Progenitor cell of endocrine pancreas (in vitro differentiated cells): ENCODE data around the gene TWIST2. TPM values are rescaled to one million over a fixed set of nuclear protein-coding genes. Genes with fewer than 3 reads are reported as not detected.

Experiments used
- DNase-seq: peaks from one replicate; pipeline ENCODE4 v3.0.0; 2021; ENCODE audit warnings: low spot score; ENCODE audit not compliant: unreplicated experiment
- H3K27ac Mint-ChIP-seq: 2 replicates; pipeline ENCODE4 v1.8.0; 2021; ENCODE audit warnings: mild to moderate bottlenecking, moderate library complexity, mixed read lengths
- H3K27me3 Mint-ChIP-seq: 2 replicates; pipeline ENCODE4 v1.8.0; 2021; ENCODE audit warnings: mixed read lengths
- H3K36me3 Mint-ChIP-seq: 2 replicates; pipeline ENCODE4 v1.8.0; 2022; ENCODE audit warnings: mixed read lengths; ENCODE audit not compliant: insufficient read depth
- H3K4me1 Mint-ChIP-seq: 2 replicates; pipeline ENCODE4 v1.8.0; 2021; ENCODE audit warnings: low read depth, mixed read lengths
- H3K4me3 Mint-ChIP-seq: 2 replicates; pipeline ENCODE4 v1.8.0; 2021; ENCODE audit warnings: low read depth, mild to moderate bottlenecking, moderate library complexity, mixed read lengths
- H3K9me3 Mint-ChIP-seq: 2 replicates; pipeline ENCODE4 v1.8.0; 2021; ENCODE audit warnings: low read depth, mixed read lengths
- total RNA-seq: library from RNA; stranded (reverse); gene quantifications from 2 replicates; pipeline ENCODE4 v1.2.1, GENCODE V29; 2021
- TF ChIP-seq, protein P1 (sequence below): fragments of 200-600 bp; sonication (generic); IDR thresholded peaks from one replicate; pipeline ENCODE4 v1.5.0; 2021; ENCODE audit warnings: antibody characterized with exemption, mild to moderate bottlenecking; ENCODE audit not compliant: unreplicated experiment

TWIST2 gene
- total RNA-seq, 1 donor from 2014 or later = not detected

DNA sequence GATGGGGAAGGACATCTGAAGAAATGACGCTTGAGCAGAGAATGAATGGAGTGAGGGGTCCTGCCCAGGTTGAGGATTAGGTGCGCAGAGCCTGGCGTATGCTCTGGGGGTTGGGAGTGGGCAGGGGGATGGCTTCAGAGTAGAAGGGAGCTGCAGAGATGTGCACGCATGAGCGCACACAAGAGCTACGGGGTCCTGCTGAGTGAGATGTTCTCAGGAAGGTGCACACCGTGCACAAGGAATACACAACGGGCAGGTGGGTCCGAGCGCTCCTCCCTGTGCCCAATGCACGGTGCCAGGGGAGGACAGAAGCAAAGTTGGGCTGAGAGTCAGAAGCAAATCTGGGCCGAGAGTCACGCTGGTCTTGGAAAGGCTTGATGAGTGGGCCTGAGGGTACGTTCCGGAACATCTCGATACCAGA lies 25.5 kb downstream of the TWIST2 start:
- no peak for DNase-seq
- Mint-ChIP-seq H3K9me3 (no peaks in the 10 kb centered on the region), H3K4me1 (no peaks in the 10 kb centered on the region), H3K27ac (no peak overlapping the region), H3K36me3 (no peaks in the 10 kb centered on the region), H3K27me3 (peaks cover 17% of the 10 kb centered on the region), H3K4me3 (no peak overlapping the region)
- TF ChIP-seq, protein P1, sequence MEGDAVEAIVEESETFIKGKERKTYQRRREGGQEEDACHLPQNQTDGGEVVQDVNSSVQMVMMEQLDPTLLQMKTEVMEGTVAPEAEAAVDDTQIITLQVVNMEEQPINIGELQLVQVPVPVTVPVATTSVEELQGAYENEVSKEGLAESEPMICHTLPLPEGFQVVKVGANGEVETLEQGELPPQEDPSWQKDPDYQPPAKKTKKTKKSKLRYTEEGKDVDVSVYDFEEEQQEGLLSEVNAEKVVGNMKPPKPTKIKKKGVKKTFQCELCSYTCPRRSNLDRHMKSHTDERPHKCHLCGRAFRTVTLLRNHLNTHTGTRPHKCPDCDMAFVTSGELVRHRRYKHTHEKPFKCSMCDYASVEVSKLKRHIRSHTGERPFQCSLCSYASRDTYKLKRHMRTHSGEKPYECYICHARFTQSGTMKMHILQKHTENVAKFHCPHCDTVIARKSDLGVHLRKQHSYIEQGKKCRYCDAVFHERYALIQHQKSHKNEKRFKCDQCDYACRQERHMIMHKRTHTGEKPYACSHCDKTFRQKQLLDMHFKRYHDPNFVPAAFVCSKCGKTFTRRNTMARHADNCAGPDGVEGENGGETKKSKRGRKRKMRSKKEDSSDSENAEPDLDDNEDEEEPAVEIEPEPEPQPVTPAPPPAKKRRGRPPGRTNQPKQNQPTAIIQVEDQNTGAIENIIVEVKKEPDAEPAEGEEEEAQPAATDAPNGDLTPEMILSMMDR = no peak

DNA sequence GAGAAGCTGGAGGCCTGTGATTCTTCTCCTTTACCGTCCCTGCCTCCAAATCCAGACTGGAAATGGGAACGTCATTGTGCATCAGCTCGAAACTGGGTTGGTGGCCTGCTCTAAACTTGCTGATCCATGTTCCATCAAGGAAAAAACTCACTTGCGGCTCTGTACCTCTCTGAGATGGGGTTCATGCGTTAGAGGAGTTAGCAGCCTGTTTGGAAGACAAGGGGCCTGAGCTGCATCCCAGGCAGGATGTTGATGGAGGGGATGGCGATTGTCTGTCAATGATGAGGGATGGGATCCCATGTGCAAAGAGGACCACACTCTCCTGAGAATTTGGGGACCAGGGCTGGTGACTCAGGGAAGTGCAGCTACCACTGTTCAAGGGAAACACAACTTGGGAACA lies 26.0 kb downstream of the TWIST2 start:
- Mint-ChIP-seq H3K9me3 (no peaks in the 10 kb centered on the region), H3K27ac (no peak overlapping the region), H3K4me1 (no peaks in the 10 kb centered on the region), H3K4me3 (no peak overlapping the region), H3K27me3 (peaks cover 17% of the 10 kb centered on the region), H3K36me3 (no peaks in the 10 kb centered on the region)
- TF ChIP-seq, protein P1 = no peak
- no peak for DNase-seq

DNA sequence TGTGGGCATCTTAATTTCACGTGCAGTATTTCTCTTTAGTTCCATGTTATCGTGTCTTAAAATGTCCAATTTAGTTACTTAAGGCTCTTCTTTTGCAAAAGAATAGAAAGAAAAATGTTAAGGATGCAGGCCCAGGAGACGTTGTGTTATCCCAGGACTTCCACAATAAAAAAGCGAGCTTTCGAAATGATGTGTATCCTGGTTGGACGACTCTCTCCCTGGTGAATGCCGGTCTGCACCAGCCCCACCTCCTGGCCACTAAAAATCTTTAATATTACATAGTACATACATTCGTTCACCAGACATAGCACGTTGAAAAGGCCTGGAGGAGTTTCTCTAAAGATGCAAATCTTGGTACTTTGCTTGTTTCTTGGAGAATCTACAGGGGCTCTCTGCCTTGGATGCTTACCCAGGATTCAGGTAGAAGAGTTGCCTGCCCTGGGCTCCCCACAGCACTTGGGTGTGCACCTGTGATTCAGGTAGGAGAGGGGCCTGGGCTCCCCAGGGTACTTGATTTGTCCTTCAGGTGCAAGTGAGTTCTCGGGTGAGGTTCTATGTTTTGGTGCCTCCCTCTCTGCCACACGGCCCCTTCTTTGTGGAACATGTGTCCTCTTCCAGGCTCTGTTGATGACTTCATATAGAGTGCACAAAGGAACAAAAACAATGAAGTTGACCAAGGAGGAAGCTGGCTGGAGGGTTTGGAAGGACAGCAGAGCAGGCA lies 26.6 kb downstream of the TWIST2 start:
- no peak overlapping the region for H3K4me3 Mint-ChIP-seq
- DNase-seq = no peak
- no peaks in the 10 kb centered on the region for H3K36me3 Mint-ChIP-seq
- H3K9me3 Mint-ChIP-seq = no peaks in the 10 kb centered on the region
- TF ChIP-seq, protein P1 = no peak
- no peaks in the 10 kb centered on the region for H3K4me1 Mint-ChIP-seq
- H3K27ac Mint-ChIP-seq = no peak overlapping the region
- peaks cover 17% of the 10 kb centered on the region for H3K27me3 Mint-ChIP-seq

DNA sequence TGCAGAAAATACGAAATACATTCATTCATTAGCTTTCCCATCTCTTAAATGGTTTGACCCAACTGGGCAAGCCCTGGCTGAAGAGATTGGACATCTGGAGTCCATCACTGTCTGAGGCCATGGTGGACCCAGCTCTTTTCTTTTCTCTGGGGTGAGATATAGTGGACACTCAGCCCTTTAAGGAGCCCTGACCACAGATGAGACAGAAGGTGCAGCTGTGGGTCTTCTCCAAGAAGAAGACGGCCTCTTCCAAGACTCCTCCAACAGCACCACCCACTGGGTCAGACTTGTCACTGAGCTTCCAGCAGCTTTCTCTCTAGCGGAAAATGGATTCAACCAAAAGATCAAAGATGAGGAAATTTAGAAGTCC lies 27.2 kb downstream of the TWIST2 start:
- Mint-ChIP-seq H3K27ac (no peak overlapping the region), H3K4me1 (no peaks in the 10 kb centered on the region), H3K27me3 (peaks cover 17% of the 10 kb centered on the region), H3K36me3 (no peaks in the 10 kb centered on the region), H3K4me3 (no peak overlapping the region), H3K9me3 (no peaks in the 10 kb centered on the region)
- no peak for DNase-seq
- TF ChIP-seq, protein P1 = peak; percentile 10

DNA sequence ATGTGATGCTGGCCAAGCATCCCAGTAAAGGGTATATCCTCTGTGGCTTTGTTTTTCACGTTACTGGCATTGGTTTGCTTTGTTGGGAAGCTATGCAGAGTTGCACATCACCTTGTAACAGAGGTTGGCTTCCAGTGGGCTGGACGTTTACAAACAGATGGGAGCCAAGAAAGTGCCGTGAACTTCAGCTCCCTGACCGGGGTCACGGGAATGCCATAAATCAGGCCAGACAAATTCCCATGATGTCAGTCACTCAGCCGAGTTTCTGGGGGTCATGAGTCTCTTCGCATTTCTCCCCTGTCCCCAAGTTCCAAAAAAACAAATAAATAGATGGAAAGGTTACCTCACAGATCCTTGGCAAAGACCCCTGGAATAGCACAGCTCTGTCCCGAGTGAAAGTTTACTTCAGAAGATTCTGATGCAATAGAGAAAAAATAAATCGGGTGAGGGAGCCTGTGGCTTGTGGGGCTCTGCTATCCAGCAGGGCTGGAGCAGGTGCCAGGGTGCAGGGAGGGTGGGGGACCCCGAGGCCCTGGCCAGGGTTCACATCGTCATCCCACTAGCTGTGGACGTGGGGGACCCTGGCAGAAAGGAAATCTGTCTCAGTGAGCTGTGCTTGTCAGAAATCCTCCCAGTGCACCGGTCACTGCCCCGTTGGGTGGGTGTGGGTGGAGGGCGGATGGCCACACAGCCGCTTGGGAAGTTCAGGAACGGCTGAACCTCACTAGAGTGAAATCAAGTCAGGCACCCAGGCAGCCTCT lies 27.8 kb downstream of the TWIST2 start:
- H3K9me3 Mint-ChIP-seq = no peaks in the 10 kb centered on the region
- TF ChIP-seq, protein P1 = no peak
- peaks cover 17% of the 10 kb centered on the region for H3K27me3 Mint-ChIP-seq
- H3K36me3 Mint-ChIP-seq = no peaks in the 10 kb centered on the region
- H3K27ac Mint-ChIP-seq = no peak overlapping the region
- no peak for DNase-seq
- no peak overlapping the region for H3K4me3 Mint-ChIP-seq
- no peaks in the 10 kb centered on the region for H3K4me1 Mint-ChIP-seq
